Islet precursor cell (in vitro differentiated cells): ENCODE measurements around the gene MLIP.

ENCODE experiments used
- DNase-seq: peaks from one replicate; pipeline ENCODE4 v3.0.0-alpha.2; 2018

Gene MLIP

GRCh38 chr6:54096811-54097210 is 14.4 kb upstream of the MLIP start:
- DNase-seq: no peak

GRCh38 chr6:54097753-54098152 is 13.5 kb upstream of the MLIP start:
- no peak for DNase-seq

GRCh38 chr6:54098450-54099044 is 12.7 kb upstream of the MLIP start:
- no peak for DNase-seq

GRCh38 chr6:54099225-54099624 is 12.0 kb upstream of the MLIP start:
- DNase-seq: no peak

- no peak for DNase-seq
These were observed 10.7 kb upstream of the MLIP start for GRCh38 chr6:54100411-54101006.

- DNase-seq: no peak
These were observed 9.0 kb upstream of the MLIP start for GRCh38 chr6:54102238-54102637.

GRCh38 chr6:54103497-54103896 is 7.7 kb upstream of the MLIP start:
- no peak for DNase-seq

GRCh38 chr6:54106727-54107126 is 4.5 kb upstream of the MLIP start:
- no peak for DNase-seq

GRCh38 chr6:54107470-54108090 is 3.7 kb upstream of the MLIP start:
- DNase-seq: no peak

- no peak for DNase-seq
These were observed 3.0 kb upstream of the MLIP start for GRCh38 chr6:54108271-54108670.

- no peak for DNase-seq
These were observed 1.7 kb upstream of the MLIP start for GRCh38 chr6:54109586-54109985.

- DNase-seq: no peak
These were observed 958 bp downstream of the MLIP start for GRCh38 chr6:54112151-54112650.

- DNase-seq: no peak
These were observed 3.7 kb downstream of the MLIP start for GRCh38 chr6:54114991-54115390.

GRCh38 chr6:54115966-54116365 is 4.7 kb downstream of the MLIP start:
- DNase-seq: no peak

GRCh38 chr6:54118117-54118516 is 6.9 kb downstream of the MLIP start:
- DNase-seq: no peak

GRCh38 chr6:54125493-54125892 is 14.2 kb downstream of the MLIP start:
- DNase-seq: no peak

GRCh38 chr6:54130179-54130578 is 18.9 kb downstream of the MLIP start:
- no peak for DNase-seq

- no peak for DNase-seq
These were observed 21.3 kb downstream of the MLIP start for GRCh38 chr6:54132587-54132986.

- no peak for DNase-seq
These were observed 21.9 kb downstream of the MLIP start for GRCh38 chr6:54133186-54133585.

GRCh38 chr6:54134935-54135334 is 23.7 kb downstream of the MLIP start:
- DNase-seq: no peak

- DNase-seq: no peak
These were observed 24.6 kb downstream of the MLIP start for GRCh38 chr6:54135665-54136369.

GRCh38 chr6:54138795-54139194 is 27.6 kb downstream of the MLIP start:
- no peak for DNase-seq

GRCh38 chr6:54140811-54141210 is 29.6 kb downstream of the MLIP start:
- no peak for DNase-seq
